PC-3 (cell line): ENCODE data around the gene KCNH8.

Source experiments
- EZH2 ChIP-seq: fragments of 300-600 bp; sonication (generic); IDR thresholded peaks from one replicate; pipeline ENCODE4 v1.6.1; 2017; ENCODE audit warnings: antibody characterized with exemption, mild to moderate bottlenecking, low read length; ENCODE audit not compliant: unreplicated experiment
- EZH2phosphoT487 ChIP-seq: fragments of 300-600 bp; sonication (generic); IDR thresholded peaks from 2 replicates; pipeline ENCODE4 v1.6.1; 2018; ENCODE audit warnings: mild to moderate bottlenecking, antibody characterized with exemption, low read length, borderline replicate concordance
- TF ChIP-seq, protein P1 (sequence below): fragments of 300-600 bp; sonication (generic); conservative IDR thresholded peaks from 2 replicates; pipeline ENCODE4 v1.5.1; 2017; ENCODE audit warnings: antibody characterized with exemption, low read depth, mild to moderate bottlenecking, low read length

DNA sequence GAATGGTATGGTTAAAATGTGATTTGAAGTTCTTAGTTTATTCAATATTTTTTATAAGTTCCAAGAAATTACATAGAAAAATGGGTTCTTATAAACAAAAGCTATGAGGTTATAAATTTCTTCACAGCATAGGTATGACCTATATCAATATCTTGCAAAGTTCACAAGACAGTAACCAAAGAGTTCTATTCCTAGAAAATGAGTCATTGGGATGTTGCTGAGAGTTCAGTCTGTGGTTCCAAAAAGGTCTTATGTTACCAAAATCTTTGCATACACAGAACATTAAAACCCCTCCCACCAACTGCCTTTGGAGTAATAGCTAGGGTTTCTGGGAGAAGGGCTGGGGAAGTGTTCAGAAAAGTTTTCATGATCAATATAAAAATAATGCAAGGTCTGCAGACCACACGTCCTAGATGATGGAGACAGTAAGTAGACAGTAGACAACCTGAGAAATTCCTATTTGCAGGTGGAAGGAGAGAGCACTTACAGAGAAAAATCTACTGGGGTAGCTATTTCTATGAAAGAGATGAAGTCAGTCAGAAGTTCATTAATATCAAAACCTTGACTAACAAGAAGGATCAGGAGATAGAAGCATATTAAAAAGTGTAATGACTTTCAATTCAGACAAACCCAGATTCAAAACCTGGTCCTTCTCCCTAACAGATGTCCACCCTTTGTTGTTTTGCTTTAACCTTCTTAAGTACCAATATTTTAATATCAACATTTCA, 279.3 kb downstream of the KCNH8 start:
- TF ChIP-seq, protein P1, sequence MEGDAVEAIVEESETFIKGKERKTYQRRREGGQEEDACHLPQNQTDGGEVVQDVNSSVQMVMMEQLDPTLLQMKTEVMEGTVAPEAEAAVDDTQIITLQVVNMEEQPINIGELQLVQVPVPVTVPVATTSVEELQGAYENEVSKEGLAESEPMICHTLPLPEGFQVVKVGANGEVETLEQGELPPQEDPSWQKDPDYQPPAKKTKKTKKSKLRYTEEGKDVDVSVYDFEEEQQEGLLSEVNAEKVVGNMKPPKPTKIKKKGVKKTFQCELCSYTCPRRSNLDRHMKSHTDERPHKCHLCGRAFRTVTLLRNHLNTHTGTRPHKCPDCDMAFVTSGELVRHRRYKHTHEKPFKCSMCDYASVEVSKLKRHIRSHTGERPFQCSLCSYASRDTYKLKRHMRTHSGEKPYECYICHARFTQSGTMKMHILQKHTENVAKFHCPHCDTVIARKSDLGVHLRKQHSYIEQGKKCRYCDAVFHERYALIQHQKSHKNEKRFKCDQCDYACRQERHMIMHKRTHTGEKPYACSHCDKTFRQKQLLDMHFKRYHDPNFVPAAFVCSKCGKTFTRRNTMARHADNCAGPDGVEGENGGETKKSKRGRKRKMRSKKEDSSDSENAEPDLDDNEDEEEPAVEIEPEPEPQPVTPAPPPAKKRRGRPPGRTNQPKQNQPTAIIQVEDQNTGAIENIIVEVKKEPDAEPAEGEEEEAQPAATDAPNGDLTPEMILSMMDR = no peak
- no peak for TF ChIP-seq EZH2
- no peak for TF ChIP-seq EZH2phosphoT487
